Caco-2 (cell line): Measurements from ENCODE around the gene ZNF358. TPM values are rescaled to one million over a fixed set of nuclear protein-coding genes. Genes with fewer than 3 reads are reported as not detected.

Source experiments
- BruUV-seq: library from RNA; stranded (reverse); fragments of 400-500 nt; replicated peaks from 2 replicates; lab custom pipeline; 2021; lab: Mats Ljungman, UMichigan
- CTCF ChIA-PET: fragments of 300-600 bp; sonication (Branson Sonifier 250); formaldehyde crosslinking; loops from one replicate; lab custom pipeline; 2022; ENCODE audit warnings: antibody characterized with exemption; lab: Charles Lee
- POLR2A ChIA-PET: fragments of 300-600 bp; sonication (Branson Sonifier 250); formaldehyde crosslinking; loops from one replicate; lab custom pipeline; 2022; ENCODE audit warnings: antibody characterized with exemption; lab: Charles Lee
- DNase-seq, 2 experiments: peaks; one replicate each; pipeline versions ENCODE4 v3.0.0 to v3.0.0-alpha.2; 2020 to 2022
- H3K27me3 ChIP-seq: replicated peaks from 2 replicates; pipeline ENCODE4 v1.6.0; 2011; ENCODE audit warnings: low read length; ENCODE audit not compliant: control insufficient read depth, insufficient read depth
- H3K36me3 ChIP-seq: 2 replicates; pipeline ENCODE4 v1.5.1; 2011; ENCODE audit warnings: low read length; ENCODE audit not compliant: control insufficient read depth, insufficient read depth
- H3K4me1 ChIP-seq: fragments of 250-450 bp; sonication (Bioruptor Pico); 2 replicates; pipeline ENCODE4 v1.5.1; 2020; ENCODE audit warnings: mild to moderate bottlenecking
- H3K4me3 ChIP-seq: 2 replicates; pipeline ENCODE4 v1.5.1; 2011; ENCODE audit warnings: low read depth, mild to moderate bottlenecking, control low read depth, low read length
- H3K9me3 ChIP-seq: fragments of 250-450 bp; sonication (Bioruptor Pico); 2 replicates; pipeline ENCODE4 v1.5.1; 2020; ENCODE audit warnings: mild to moderate bottlenecking, moderate library complexity
- H3K27ac Mint-ChIP-seq: one replicate; pipeline ENCODE4 v1.8.0; 2022; ENCODE audit warnings: mixed read lengths; ENCODE audit not compliant: unreplicated experiment
- H3K27me3 Mint-ChIP-seq: one replicate; pipeline ENCODE4 v1.8.0; 2022; ENCODE audit warnings: mixed read lengths; ENCODE audit not compliant: insufficient read depth, unreplicated experiment
- H3K36me3 Mint-ChIP-seq: one replicate; pipeline ENCODE4 v1.8.0; 2022; ENCODE audit warnings: mild to moderate bottlenecking, mixed read lengths; ENCODE audit not compliant: insufficient read depth, unreplicated experiment
- H3K4me1 Mint-ChIP-seq: one replicate; pipeline ENCODE4 v1.8.0; 2022; ENCODE audit warnings: low read depth, mixed read lengths; ENCODE audit not compliant: unreplicated experiment
- H3K4me3 Mint-ChIP-seq: one replicate; pipeline ENCODE4 v1.8.0; 2022; ENCODE audit warnings: mild to moderate bottlenecking, moderate library complexity, mixed read lengths; ENCODE audit not compliant: unreplicated experiment
- H3K9me3 Mint-ChIP-seq: one replicate; pipeline ENCODE4 v1.8.0; 2022; ENCODE audit warnings: mixed read lengths; ENCODE audit not compliant: unreplicated experiment
- intact Hi-C: fragments of 100-400 bp; cut with micrococcal nuclease; formaldehyde crosslinking; loops from one replicate; pipeline ENCODE4 v1.10.0; 2022; ENCODE audit not compliant: unreplicated experiment
- total RNA-seq: library from RNA; stranded (reverse); gene quantifications from 2 replicates; pipeline ENCODE4 v1.2.3, GENCODE V29; 2022
- TF ChIP-seq, protein P1 (sequence below), 2 experiments: fragments of 200-600 bp in 1 of 2; IDR thresholded peaks; 1 replicate in 1 of 2; 2 replicates in 1 of 2; pipeline versions ENCODE4 v1.5.1 to v1.8.0; 2011 to 2022; ENCODE audit warnings: antibody characterized with exemption in 1 of 2, control low read depth in 1 of 2, inconsistent platforms in 1 of 2, low read depth in 1 of 2, low read length in 1 of 2, mild to moderate bottlenecking in 1 of 2, moderate library complexity in 1 of 2; ENCODE audit not compliant: insufficient read depth in 1 of 2, severe bottlenecking in 1 of 2, unreplicated experiment in 1 of 2

The ZNF358 gene
- total RNA-seq, 1 experiment from 2014 or later, result 29.4 TPM

DNA sequence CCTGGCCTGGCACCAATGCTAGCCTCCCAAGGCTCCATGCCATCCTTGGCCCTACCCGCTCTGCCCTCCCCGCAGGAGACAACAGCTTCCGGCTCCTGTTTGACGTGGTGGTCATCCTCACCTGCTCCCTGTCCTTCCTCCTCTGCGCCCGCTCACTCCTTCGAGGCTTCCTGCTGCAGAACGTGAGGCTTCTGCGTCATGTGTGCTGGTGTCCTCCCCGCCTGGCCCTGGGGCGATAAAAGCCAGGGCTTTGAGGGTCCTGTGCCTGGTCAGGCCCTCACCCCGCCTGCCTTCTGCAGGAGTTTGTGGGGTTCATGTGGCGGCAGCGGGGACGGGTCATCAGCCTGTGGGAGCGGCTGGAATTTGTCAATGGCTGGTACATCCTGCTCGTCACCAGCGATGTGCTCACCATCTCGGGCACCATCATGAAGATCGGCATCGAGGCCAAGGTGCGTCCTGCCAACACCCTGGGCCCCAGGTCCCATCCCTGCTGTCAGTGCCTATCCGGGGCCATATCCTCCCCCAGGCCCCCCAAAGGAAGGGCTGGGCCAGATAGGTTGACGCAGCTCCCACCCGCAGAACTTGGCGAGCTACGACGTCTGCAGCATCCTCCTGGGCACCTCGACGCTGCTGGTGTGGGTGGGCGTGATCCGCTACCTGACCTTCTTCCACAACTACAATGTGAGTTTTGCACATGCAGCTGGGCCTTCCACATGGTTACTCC lies 12.8 kb downstream of the ZNF358 start:
- H3K27me3 Mint-ChIP-seq, result no peaks in the 10 kb centered on the region
- peaks cover 6% of the 10 kb centered on the region for H3K36me3 Mint-ChIP-seq
- Histone ChIP-seq H3K4me3 (no peak overlapping the region), H3K27me3 (no peaks in the 10 kb centered on the region), H3K36me3 (no peaks in the 10 kb centered on the region), H3K4me1 (peaks cover 9% of the 10 kb centered on the region), H3K9me3 (no peaks in the 10 kb centered on the region)
- no peaks in the 10 kb centered on the region for H3K4me1 Mint-ChIP-seq
- no peaks in the 10 kb centered on the region for H3K9me3 Mint-ChIP-seq
- H3K4me3 Mint-ChIP-seq, result no peak overlapping the region
- ChIA-PET POLR2A (no interaction called here), CTCF (no interaction called here)
- intact Hi-C loops, result no loop called here
- DNase-seq, result no peak
- no peak overlapping the region for H3K27ac Mint-ChIP-seq
- BruUV-seq, result no TSS peak
- TF ChIP-seq, protein P1, sequence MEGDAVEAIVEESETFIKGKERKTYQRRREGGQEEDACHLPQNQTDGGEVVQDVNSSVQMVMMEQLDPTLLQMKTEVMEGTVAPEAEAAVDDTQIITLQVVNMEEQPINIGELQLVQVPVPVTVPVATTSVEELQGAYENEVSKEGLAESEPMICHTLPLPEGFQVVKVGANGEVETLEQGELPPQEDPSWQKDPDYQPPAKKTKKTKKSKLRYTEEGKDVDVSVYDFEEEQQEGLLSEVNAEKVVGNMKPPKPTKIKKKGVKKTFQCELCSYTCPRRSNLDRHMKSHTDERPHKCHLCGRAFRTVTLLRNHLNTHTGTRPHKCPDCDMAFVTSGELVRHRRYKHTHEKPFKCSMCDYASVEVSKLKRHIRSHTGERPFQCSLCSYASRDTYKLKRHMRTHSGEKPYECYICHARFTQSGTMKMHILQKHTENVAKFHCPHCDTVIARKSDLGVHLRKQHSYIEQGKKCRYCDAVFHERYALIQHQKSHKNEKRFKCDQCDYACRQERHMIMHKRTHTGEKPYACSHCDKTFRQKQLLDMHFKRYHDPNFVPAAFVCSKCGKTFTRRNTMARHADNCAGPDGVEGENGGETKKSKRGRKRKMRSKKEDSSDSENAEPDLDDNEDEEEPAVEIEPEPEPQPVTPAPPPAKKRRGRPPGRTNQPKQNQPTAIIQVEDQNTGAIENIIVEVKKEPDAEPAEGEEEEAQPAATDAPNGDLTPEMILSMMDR (IDR thresholded peaks at IDR 0.05; ENCODE audit: insufficient read depth in 1 of 2, low read depth in 1 of 2, low read length in 1 of 2, severe bottlenecking in 1 of 2, unreplicated experiment in 1 of 2), result no peak

DNA sequence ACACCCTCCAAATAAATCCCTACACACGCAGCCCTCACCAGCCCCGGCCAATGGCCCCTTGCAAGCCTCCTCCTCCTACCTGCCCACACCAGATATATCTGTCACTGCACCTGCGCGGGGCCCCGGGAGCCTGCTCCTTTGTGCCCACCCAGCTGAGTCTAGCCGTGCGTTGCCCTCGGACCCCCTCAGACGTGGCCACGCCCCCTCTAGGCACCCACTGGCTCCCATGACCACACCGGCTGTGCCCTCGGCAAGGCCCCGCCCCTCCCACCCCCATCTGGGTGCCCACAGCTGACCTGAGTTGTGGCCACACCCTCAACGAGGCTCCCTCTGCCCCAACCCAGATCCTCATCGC lies 13.3 kb downstream of the ZNF358 start:
- Mint-ChIP-seq H3K27ac (no peak overlapping the region), H3K9me3 (no peaks in the 10 kb centered on the region), H3K36me3 (peaks cover 9% of the 10 kb centered on the region), H3K4me3 (no peak overlapping the region), H3K4me1 (no peaks in the 10 kb centered on the region), H3K27me3 (no peaks in the 10 kb centered on the region)
- DNase-seq, result no peak
- TF ChIP-seq, protein P1 (IDR thresholded peaks at IDR 0.05; ENCODE audit: insufficient read depth in 1 of 2, low read depth in 1 of 2, low read length in 1 of 2, severe bottlenecking in 1 of 2, unreplicated experiment in 1 of 2), result no peak
- ChIA-PET POLR2A (no interaction called here), CTCF (no interaction called here)
- intact Hi-C loops, result no loop called here
- Histone ChIP-seq H3K27me3 (no peaks in the 10 kb centered on the region), H3K4me1 (peaks cover 9% of the 10 kb centered on the region), H3K4me3 (no peak overlapping the region), H3K9me3 (no peaks in the 10 kb centered on the region), H3K36me3 (no peaks in the 10 kb centered on the region)
- BruUV-seq, result no TSS peak

DNA sequence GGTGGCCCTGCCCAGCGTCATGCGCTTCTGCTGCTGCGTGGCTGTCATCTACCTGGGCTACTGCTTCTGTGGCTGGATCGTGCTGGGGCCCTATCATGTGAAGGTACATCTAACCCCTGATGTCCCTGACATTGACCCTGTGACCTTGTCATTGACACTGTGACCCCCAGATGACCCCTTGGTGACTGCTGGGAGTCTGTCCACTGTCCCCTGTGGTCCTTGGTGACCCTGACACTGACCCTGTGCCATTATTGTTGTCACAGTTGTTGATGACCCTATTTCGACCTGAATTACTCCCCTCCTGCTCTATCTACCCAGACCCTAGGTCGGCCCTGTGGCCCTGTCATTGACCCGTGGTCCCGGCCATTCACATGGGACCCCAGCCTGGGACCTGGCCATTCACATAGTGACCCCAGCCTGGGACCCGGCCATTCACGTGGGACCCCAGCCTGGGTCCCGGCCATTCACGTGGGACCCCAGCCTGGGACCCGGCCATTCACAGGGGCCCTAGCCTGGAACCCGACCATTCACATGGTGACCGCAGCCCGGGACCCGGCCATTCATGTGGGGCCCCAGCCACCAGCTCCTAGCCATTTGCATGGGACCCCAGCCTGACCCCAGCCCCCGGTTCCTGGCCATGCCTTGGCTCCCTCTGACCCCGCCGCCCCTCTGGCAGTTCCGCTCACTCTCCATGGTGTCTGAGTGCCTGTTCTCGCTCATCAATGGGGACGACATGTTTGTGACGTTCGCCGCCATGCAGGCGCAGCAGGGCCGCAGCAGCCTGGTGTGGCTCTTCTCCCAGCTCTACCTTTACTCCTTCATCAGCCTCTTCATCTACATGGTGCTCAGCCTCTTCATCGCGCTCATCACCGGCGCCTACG lies 13.9 kb downstream of the ZNF358 start:
- no peaks in the 10 kb centered on the region for H3K27me3 Mint-ChIP-seq
- H3K36me3 ChIP-seq, result no peaks in the 10 kb centered on the region
- H3K4me3 Mint-ChIP-seq, result no peak overlapping the region
- ChIA-PET POLR2A (no interaction called here), CTCF (no interaction called here)
- H3K4me3 ChIP-seq, result no peak overlapping the region
- TF ChIP-seq, protein P1 (IDR thresholded peaks at IDR 0.05; ENCODE audit: insufficient read depth in 1 of 2, low read depth in 1 of 2, low read length in 1 of 2, severe bottlenecking in 1 of 2, unreplicated experiment in 1 of 2), result no peak
- no peaks in the 10 kb centered on the region for H3K9me3 Mint-ChIP-seq
- peaks cover 9% of the 10 kb centered on the region for H3K4me1 ChIP-seq
- H3K36me3 Mint-ChIP-seq, result peaks cover 15% of the 10 kb centered on the region
- no peaks in the 10 kb centered on the region for H3K4me1 Mint-ChIP-seq
- H3K27ac Mint-ChIP-seq, result no peak overlapping the region
- H3K9me3 ChIP-seq, result no peaks in the 10 kb centered on the region
- intact Hi-C loops, result no loop called here
- no peak for DNase-seq
- no TSS peak for BruUV-seq
- H3K27me3 ChIP-seq, result no peaks in the 10 kb centered on the region
